HG03139 (cell line): ENCODE measurements around the gene FAM118A.
"Not testable (repeated sequence)": the region's sequence is repeated elsewhere in the genome, so short reads cannot be mapped to it uniquely, and the experiment has no call there.

Source experiments
- ATAC-seq: cut with Tn5 transposase; IDR thresholded peaks from one replicate; pipeline ENCODE4 v1.9.1; 2021; ENCODE audit not compliant: unreplicated experiment

Gene FAM118A

DNA sequence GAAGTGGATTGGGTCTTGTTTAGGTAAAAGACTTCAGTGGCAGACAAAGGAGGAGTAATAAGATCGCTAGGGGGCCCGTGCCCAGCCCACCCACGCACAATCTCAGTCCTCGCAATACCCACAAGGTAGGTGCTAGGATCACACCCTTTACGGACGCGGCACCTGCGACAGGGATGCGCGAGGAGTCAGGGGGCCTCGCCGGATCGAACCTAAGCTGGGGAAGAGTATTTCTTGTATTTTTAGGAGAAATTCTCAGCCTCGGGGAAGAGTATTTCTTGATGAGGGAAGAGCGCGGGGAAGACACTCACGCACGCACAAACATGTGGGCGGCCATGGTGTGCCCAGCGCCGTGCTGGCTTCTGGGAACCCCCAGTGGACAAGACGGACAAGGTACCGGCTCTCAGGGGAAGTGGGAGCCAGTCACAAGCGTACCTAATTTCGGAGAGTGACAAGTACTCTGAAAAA is 745 bp upstream of the FAM118A start:
- ATAC-seq = no peak

- ATAC-seq = peak; percentile 1
These were observed 720 bp downstream of the FAM118A start for GRCh38 chr22:45310331-45310976.

GRCh38 chr22:45310977-45311531 is 1.3 kb downstream of the FAM118A start:
- ATAC-seq = no peak

DNA sequence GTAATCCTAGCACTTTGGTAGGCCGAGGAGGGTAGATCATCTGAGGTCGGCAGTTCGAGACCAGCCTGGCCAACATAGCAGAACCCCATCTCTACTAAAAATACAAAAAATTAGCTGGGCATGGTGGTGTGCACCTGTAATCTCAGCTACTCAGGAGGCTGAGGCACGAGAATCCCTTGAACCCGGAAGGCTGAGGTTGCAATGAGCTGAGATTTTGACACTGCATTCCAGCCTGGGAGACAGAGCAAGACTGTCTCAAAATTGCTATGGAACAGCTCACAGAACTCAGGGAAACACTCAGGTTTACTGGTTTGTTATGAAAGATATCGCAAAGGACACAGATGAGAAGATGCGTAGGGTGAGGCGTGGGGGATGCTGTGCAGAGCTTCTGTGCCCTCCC is 2.7 kb downstream of the FAM118A start:
- no peak for ATAC-seq

DNA sequence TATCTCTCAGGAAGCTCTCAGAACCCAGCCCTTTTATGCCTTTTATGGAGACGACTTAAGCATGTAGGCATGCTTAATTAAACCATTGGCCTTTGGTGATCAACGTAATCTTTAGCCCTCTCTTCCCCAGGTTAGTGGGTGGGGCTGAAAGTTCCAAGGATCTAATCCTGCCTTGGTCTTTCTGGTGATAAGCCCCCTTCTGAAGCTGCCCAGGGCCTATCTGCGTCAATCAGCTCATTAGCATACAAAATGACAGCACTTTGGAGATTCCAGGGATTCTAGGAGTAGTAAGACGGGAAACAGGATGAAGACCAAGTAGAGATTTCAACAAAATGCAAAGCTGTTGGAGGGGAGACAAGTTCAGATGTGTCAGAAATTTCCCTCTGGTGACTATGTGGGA is 3.1 kb downstream of the FAM118A start:
- ATAC-seq = no peak

DNA sequence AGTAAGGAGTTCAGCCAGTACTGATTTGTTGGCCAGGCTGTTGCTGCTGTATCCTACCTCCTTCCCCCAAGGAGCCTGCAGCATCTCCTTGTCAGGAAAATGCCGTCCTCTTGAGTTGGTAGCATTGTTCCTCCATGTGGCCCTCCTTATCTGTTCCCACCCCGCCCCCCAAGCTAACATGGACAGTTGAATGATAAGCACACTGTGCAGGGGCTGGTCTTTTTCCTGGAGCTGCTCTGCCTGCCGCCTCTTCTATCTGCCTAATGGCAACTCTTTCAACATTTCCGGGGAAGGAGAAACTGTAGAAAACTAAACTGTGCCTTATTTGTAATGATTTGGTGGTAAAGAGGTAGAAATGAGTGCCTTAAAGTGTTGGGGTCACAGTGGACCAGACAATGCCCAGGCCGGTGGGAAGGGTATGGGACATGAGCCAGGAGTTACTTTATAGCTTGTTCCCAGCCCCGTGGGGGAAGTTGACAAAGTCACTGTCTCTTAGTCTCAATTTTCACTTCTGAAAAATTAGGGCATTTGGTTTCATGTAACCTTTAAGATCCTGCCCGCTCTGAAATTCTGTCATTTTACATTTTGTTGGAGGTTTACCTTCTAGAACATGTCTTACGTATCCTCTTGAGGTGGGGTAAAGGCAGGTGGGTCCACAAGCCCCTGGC is 4.5 kb downstream of the FAM118A start:
- ATAC-seq = no peak

DNA sequence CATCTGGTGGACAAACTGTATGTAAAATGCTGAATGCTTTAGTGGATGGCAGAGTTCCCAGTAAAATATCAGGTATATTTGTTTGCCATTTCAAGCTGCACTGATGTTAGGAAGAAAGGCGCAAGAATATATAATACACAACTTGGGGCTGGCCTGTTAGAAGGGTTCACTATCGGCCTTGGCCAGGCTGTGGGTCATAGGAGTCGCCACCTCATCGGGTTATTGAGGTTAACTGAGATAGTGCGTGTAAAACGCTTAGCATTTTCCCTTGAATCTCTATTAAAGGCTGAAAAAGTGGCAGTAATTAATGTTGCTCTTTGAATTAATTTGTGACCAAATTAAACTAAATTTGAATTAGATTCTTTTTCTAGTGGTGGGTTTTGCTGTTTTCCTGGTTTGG is 5.1 kb downstream of the FAM118A start:
- no peak for ATAC-seq

- ATAC-seq = no peak
These were observed 7.2 kb downstream of the FAM118A start for GRCh38 chr22:45316796-45317526.

DNA sequence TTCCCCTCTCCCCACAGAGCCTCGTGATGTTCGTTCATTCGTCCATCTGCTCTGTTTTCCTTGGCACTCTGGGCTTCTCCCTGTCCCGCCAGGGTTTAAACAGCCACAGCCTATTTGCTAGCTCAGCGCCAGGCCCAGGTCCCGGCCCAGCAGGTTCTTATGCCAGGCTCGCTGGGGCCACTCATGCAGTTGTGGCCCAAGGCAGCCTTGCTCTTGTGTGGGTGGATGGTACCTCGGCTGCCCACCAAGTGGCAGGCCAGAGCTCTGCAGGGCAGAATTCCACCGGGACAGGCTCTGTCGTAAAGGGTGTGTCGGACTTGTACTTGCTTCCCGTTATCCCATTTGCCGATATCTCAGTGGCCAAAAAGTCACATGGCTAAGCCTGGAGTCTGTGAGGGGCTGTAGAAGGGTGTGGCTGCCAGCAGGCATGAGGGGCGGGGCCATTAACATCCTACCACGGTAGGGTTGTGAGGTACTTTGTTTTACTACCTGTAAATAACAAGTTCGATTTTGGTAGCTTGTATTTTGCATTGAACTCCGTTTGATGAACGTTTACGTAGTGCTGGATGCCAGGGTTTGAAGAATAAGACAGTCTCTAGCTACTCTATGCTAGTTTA is 7.9 kb downstream of the FAM118A start:
- no peak for ATAC-seq

- no peak for ATAC-seq
These were observed 8.4 kb downstream of the FAM118A start for GRCh38 chr22:45318168-45318557.

GRCh38 chr22:45318558-45319323 is 9.0 kb downstream of the FAM118A start:
- no peak for ATAC-seq

GRCh38 chr22:45319324-45319685 is 9.6 kb downstream of the FAM118A start:
- no peak for ATAC-seq

GRCh38 chr22:45320357-45320976 is 10.7 kb downstream of the FAM118A start:
- ATAC-seq = no peak

DNA sequence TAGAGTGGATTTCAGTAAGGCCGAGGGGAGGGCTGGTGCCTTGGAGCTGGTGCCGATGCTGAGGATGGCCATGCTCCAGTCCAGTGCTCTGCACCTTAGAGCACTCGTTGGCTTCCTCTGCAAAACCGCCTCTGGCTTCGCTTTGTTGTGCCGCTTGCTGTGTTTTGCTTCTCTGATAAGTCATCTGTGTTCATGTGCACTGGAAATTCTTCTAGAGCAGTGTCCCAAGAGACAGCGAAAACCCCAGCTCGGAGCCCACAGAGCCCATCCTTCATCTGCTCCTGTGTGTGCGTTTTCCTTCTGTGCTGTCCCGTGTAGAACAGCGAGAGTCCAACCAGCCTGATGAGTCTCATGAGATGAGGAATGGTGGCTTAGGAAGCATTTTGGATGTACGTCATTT is 12.1 kb downstream of the FAM118A start:
- no peak for ATAC-seq

GRCh38 chr22:45322873-45323525 is 13.3 kb downstream of the FAM118A start:
- no peak for ATAC-seq

GRCh38 chr22:45323695-45324094 is 14.0 kb downstream of the FAM118A start:
- no peak for ATAC-seq

GRCh38 chr22:45324311-45324711 is 14.6 kb downstream of the FAM118A start:
- no peak for ATAC-seq

GRCh38 chr22:45328261-45328660 is 18.5 kb downstream of the FAM118A start:
- ATAC-seq = not testable (repeated sequence)

- no peak for ATAC-seq
These were observed 19.2 kb downstream of the FAM118A start for GRCh38 chr22:45328822-45329529.
